Calu3 (cell line): ENCODE measurements around the gene KCNQ4. TPM values are rescaled to one million over a fixed set of nuclear protein-coding genes. Genes with fewer than 3 reads are reported as not detected.

Source experiments
- BruUV-seq: library from RNA; stranded (reverse); fragments of 400-500 nt; replicated peaks from 2 replicates; lab custom pipeline; 2021; lab: Mats Ljungman, UMichigan
- CTCF ChIA-PET: fragments of 300-600 bp; sonication (Branson Sonifier 250); formaldehyde crosslinking; loops from one replicate; lab custom pipeline; 2022; ENCODE audit warnings: antibody characterized with exemption; lab: Charles Lee
- DNase-seq: peaks from one replicate; pipeline ENCODE4 v3.0.0; 2022
- H3K27ac Mint-ChIP-seq: one replicate; pipeline ENCODE4 v1.8.0; 2022; ENCODE audit warnings: mixed read lengths; ENCODE audit not compliant: unreplicated experiment
- H3K27me3 Mint-ChIP-seq: one replicate; pipeline ENCODE4 v1.8.0; 2022; ENCODE audit warnings: mixed read lengths; ENCODE audit not compliant: unreplicated experiment
- H3K36me3 Mint-ChIP-seq: one replicate; pipeline ENCODE4 v1.8.0; 2022; ENCODE audit warnings: mild to moderate bottlenecking, moderate library complexity, mixed read lengths; ENCODE audit not compliant: insufficient read depth, unreplicated experiment
- H3K4me1 Mint-ChIP-seq: one replicate; pipeline ENCODE4 v1.8.0; 2022; ENCODE audit warnings: mild to moderate bottlenecking, low read depth, mixed read lengths; ENCODE audit not compliant: unreplicated experiment
- H3K4me3 Mint-ChIP-seq: one replicate; pipeline ENCODE4 v1.8.0; 2022; ENCODE audit warnings: mild to moderate bottlenecking, low read depth, moderate library complexity, mixed read lengths; ENCODE audit not compliant: unreplicated experiment
- H3K9me3 Mint-ChIP-seq: one replicate; pipeline ENCODE4 v1.8.0; 2022; ENCODE audit warnings: low read depth, mixed read lengths; ENCODE audit not compliant: unreplicated experiment
- CTCF ChIP-seq: fragments of 200-600 bp; IDR thresholded peaks from one replicate; pipeline ENCODE4 v1.8.0; 2022; ENCODE audit warnings: antibody characterized with exemption; ENCODE audit not compliant: unreplicated experiment
- intact Hi-C: fragments of 100-400 bp; cut with micrococcal nuclease; formaldehyde crosslinking; loops from one replicate; pipeline ENCODE4 v1.10.0; 2022; ENCODE audit not compliant: unreplicated experiment
- total RNA-seq: library from RNA; stranded (reverse); gene quantifications from 2 replicates; pipeline ENCODE4 v1.2.3, GENCODE V29; 2022

KCNQ4 gene
- total RNA-seq, 1 experiment from 2014 or later, result 0.92 TPM

GRCh38 chr1:40839943-40840335 is 56.4 kb downstream of the KCNQ4 start:
- Mint-ChIP-seq H3K4me1 (no peaks in the 10 kb centered on the region), H3K4me3 (no peak overlapping the region), H3K36me3 (no peaks in the 10 kb centered on the region), H3K27me3 (peaks cover 19% of the 10 kb centered on the region), H3K27ac (no peak overlapping the region), H3K9me3 (no peaks in the 10 kb centered on the region)
- intact Hi-C loops, result loop anchor here (5.0 to 10.0 kb wide), 2 partner anchors 65 to 228 kb away; no protein-coding TSS in a partner anchor
- no TSS peak for BruUV-seq
- CTCF ChIA-PET, result no interaction called here
- TF ChIP-seq CTCF, result no peak
- DNase-seq, result no peak

GRCh38 chr1:40840526-40841323 is 57.1 kb downstream of the KCNQ4 start:
- no TSS peak for BruUV-seq
- H3K4me3 Mint-ChIP-seq, result no peak overlapping the region
- no peak overlapping the region for H3K27ac Mint-ChIP-seq
- TF ChIP-seq CTCF, result no peak
- CTCF ChIA-PET, result no interaction called here
- peaks cover 19% of the 10 kb centered on the region for H3K27me3 Mint-ChIP-seq
- H3K9me3 Mint-ChIP-seq, result no peaks in the 10 kb centered on the region
- no peaks in the 10 kb centered on the region for H3K36me3 Mint-ChIP-seq
- no peaks in the 10 kb centered on the region for H3K4me1 Mint-ChIP-seq
- intact Hi-C loops, result loop anchor here (5.0 to 10.0 kb wide), 2 partner anchors 66 to 228 kb away; no protein-coding TSS in a partner anchor
- DNase-seq, result no peak

GRCh38 chr1:40841602-40842001 is 58.0 kb downstream of the KCNQ4 start:
- Mint-ChIP-seq H3K27me3 (peaks cover 19% of the 10 kb centered on the region), H3K9me3 (no peaks in the 10 kb centered on the region), H3K36me3 (no peaks in the 10 kb centered on the region), H3K27ac (no peak overlapping the region), H3K4me1 (no peaks in the 10 kb centered on the region), H3K4me3 (no peak overlapping the region)
- DNase-seq, result no peak
- CTCF ChIA-PET, result interaction anchor here (0.6 kb wide), 1 partner anchor 1693 kb away, joined by 3 read pairs; no protein-coding TSS in a partner anchor
- TF ChIP-seq CTCF, result no peak
- intact Hi-C loops, result loop anchor here (5.0 to 10.0 kb wide), 2 partner anchors 67 to 229 kb away; no protein-coding TSS in a partner anchor
- BruUV-seq, result no TSS peak

- H3K4me1 Mint-ChIP-seq, result no peaks in the 10 kb centered on the region
- H3K27me3 Mint-ChIP-seq, result peaks cover 19% of the 10 kb centered on the region
- intact Hi-C loops, result loop anchor here (5.0 to 10.0 kb wide), 2 partner anchors 67 to 230 kb away; no protein-coding TSS in a partner anchor
- H3K36me3 Mint-ChIP-seq, result no peaks in the 10 kb centered on the region
- no TSS peak for BruUV-seq
- no peak overlapping the region for H3K27ac Mint-ChIP-seq
- no peaks in the 10 kb centered on the region for H3K9me3 Mint-ChIP-seq
- CTCF ChIA-PET, result interaction anchor here (0.6 kb wide), 1 partner anchor 1692 kb away, joined by 3 read pairs; no protein-coding TSS in a partner anchor
- no peak for DNase-seq
- TF ChIP-seq CTCF, result no peak
- no peak overlapping the region for H3K4me3 Mint-ChIP-seq
Observed at GRCh38 chr1:40842207-40842606, 58.6 kb downstream of the KCNQ4 start.
